H1 (cell line): ENCODE measurements around the gene SAFB. TPM values are rescaled to one million over a fixed set of nuclear protein-coding genes. Genes with fewer than 3 reads are reported as not detected.

Experiments
- CTCF ChIA-PET: fragments of 300-600 bp; sonication (Branson Sonifier 250); formaldehyde crosslinking; loops from one replicate; lab custom pipeline; 2021; ENCODE audit not compliant: partially characterized antibody; lab: Charles Lee
- POLR2A ChIA-PET: fragments of 300-600 bp; sonication (Branson Sonifier 250); formaldehyde crosslinking; loops from one replicate; lab custom pipeline; 2021; ENCODE audit warnings: inconsistent platforms; ENCODE audit not compliant: partially characterized antibody; lab: Charles Lee
- DNase-seq, 2 experiments: peaks; one replicate each; pipeline versions ENCODE4 v3.0.0 to v3.0.0-alpha.2; 2010 to 2022; ENCODE audit warnings: low spot score in 2 of 2, low read depth in 1 of 2, mixed read lengths in 1 of 2
- FAIRE-seq: peaks from 2 replicates; lab custom pipeline; 2011; peaks lifted over from hg19 to GRCh38; lab: Jason Lieb, UNC
- H2AFZ ChIP-seq: 2 replicates; pipeline ENCODE4 v1.8.1; 2012; ENCODE audit warnings: low read length, inconsistent platforms
- H2AK5ac ChIP-seq: 2 replicates; pipeline ENCODE4 v1.6.1; 2013; ENCODE audit warnings: low read depth, low read length
- H2BK120ac ChIP-seq: replicated peaks from 2 replicates; pipeline ENCODE3; 2013; ENCODE audit warnings: low read depth, low read length, inconsistent platforms
- H2BK12ac ChIP-seq: 2 replicates; pipeline ENCODE4 v1.6.1; 2013; ENCODE audit warnings: low read depth, low read length
- H2BK15ac ChIP-seq: 2 replicates; pipeline ENCODE4 v1.6.1; 2013; ENCODE audit warnings: low read length
- H2BK20ac ChIP-seq: 2 replicates; pipeline ENCODE4 v1.6.1; 2013; ENCODE audit warnings: low read length
- H2BK5ac ChIP-seq: 2 replicates; pipeline ENCODE4 v1.6.1; 2013; ENCODE audit warnings: low read depth, low read length
- H3K14ac ChIP-seq: 2 replicates; pipeline ENCODE4 v1.6.1; 2013; ENCODE audit warnings: inconsistent platforms; ENCODE audit not compliant: insufficient read length
- H3K18ac ChIP-seq: 2 replicates; pipeline ENCODE4 v1.6.1; 2013; ENCODE audit warnings: low read length; ENCODE audit errors: extremely low read depth
- H3K23ac ChIP-seq: 2 replicates; pipeline ENCODE4 v1.6.1; 2013; ENCODE audit warnings: inconsistent platforms; ENCODE audit not compliant: insufficient read length
- H3K23me2 ChIP-seq: 2 replicates; pipeline ENCODE4 v1.6.1; 2013; ENCODE audit warnings: low read depth, low read length
- H3K27ac ChIP-seq: 2 replicates; pipeline ENCODE4 v1.6.1; 2011; ENCODE audit warnings: low read depth, low read length, inconsistent platforms
- H3K27me3 ChIP-seq, 4 experiments: replicated peaks in 1 of 4; 1 replicate in 1 of 4; 2 replicates in 3 of 4; pipeline versions ENCODE4 v1.6.1 to v1.8.1; 2011 to 2013; ENCODE audit warnings: low read length in 3 of 4, mild to moderate bottlenecking in 3 of 4, inconsistent platforms in 2 of 4, mixed read lengths in 2 of 4, moderate library complexity in 1 of 4; ENCODE audit not compliant: control insufficient read depth in 3 of 4, insufficient read depth in 3 of 4; ENCODE audit errors: extremely low read depth in 1 of 4
- H3K36me3 ChIP-seq, 4 experiments: 2 replicates each; pipeline versions ENCODE4 v1.6.1 to v1.8.1; 2011 to 2013; ENCODE audit warnings: mild to moderate bottlenecking in 4 of 4, low read length in 3 of 4, moderate library complexity in 2 of 4, control low read depth in 1 of 4, inconsistent platforms in 1 of 4; ENCODE audit not compliant: insufficient read depth in 4 of 4, control insufficient read depth in 2 of 4
- H3K4ac ChIP-seq: replicated peaks from 2 replicates; pipeline ENCODE3; 2013; ENCODE audit warnings: low read length, low read depth, mixed read lengths, inconsistent platforms; ENCODE audit not compliant: insufficient read length
- H3K4me1 ChIP-seq, 4 experiments: replicated peaks in 1 of 4; 1 replicate in 1 of 4; 2 replicates in 3 of 4; pipeline versions ENCODE4 v1.6.1 to v1.8.1; 2011 to 2013; ENCODE audit warnings: low read length in 3 of 4, inconsistent platforms in 2 of 4, mixed read lengths in 1 of 4; ENCODE audit not compliant: insufficient read depth in 4 of 4, control insufficient read depth in 3 of 4
- H3K4me2 ChIP-seq, 2 experiments: 2 replicates each; pipeline versions ENCODE4 v1.6.1 to v1.8.1; 2011 to 2013; ENCODE audit warnings: low read depth in 2 of 2, low read length in 2 of 2, control low read depth in 1 of 2, inconsistent platforms in 1 of 2, mild to moderate bottlenecking in 1 of 2; ENCODE audit not compliant: insufficient read depth in 1 of 2
- H3K4me3 ChIP-seq, 4 experiments: fragments of 200-600, 300-600 bp in 1 of 4; sonication (generic), shearing (Covaris generic), sonication (Bioruptor Twin) in 1 of 4; 2 replicates each; pipeline versions ENCODE4 v1.5.1 to v1.8.1; 2011 to 2016; ENCODE audit warnings: low read length in 4 of 4, low read depth in 3 of 4, control low read depth in 2 of 4, inconsistent platforms in 2 of 4, mild to moderate bottlenecking in 2 of 4, mixed read lengths in 1 of 4, moderate library complexity in 1 of 4; ENCODE audit not compliant: insufficient read depth in 2 of 4; ENCODE audit errors: extremely low read depth in 1 of 4
- H3K56ac ChIP-seq: replicated peaks from 2 replicates; pipeline ENCODE3; 2013; ENCODE audit warnings: low read depth, mild to moderate bottlenecking, mixed read lengths, low read length, inconsistent platforms; ENCODE audit not compliant: insufficient read length
- H3K79me1 ChIP-seq: 2 replicates; pipeline ENCODE4 v1.6.1; 2013; ENCODE audit warnings: low read depth, low read length, control low read depth
- H3K79me2 ChIP-seq, 2 experiments: 2 replicates each; pipeline versions ENCODE4 v1.6.1 to v1.8.1; 2012 to 2013; ENCODE audit warnings: low read length in 2 of 2, mild to moderate bottlenecking in 2 of 2, inconsistent platforms in 1 of 2; ENCODE audit not compliant: insufficient read depth in 2 of 2, control insufficient read depth in 1 of 2
- H3K9ac ChIP-seq, 4 experiments: replicated peaks in 1 of 4; 1 replicate in 1 of 4; 2 replicates in 3 of 4; pipeline versions ENCODE4 v1.6.1 to v1.8.1; 2011 to 2013; ENCODE audit warnings: low read depth in 3 of 4, low read length in 3 of 4, control low read depth in 2 of 4, mild to moderate bottlenecking in 2 of 4, moderate library complexity in 2 of 4, inconsistent platforms in 1 of 4; ENCODE audit errors: extremely low read depth in 1 of 4
- H3K9me3 ChIP-seq, 2 experiments: 2 replicates each; pipeline versions ENCODE4 v1.6.1 to v1.8.1; 2012 to 2013; ENCODE audit warnings: mild to moderate bottlenecking in 2 of 2, moderate library complexity in 2 of 2, control low read depth in 1 of 2, inconsistent platforms in 1 of 2, low read depth in 1 of 2, low read length in 1 of 2, mixed read lengths in 1 of 2; ENCODE audit not compliant: insufficient read depth in 2 of 2
- H4K20me1 ChIP-seq, 2 experiments: replicated peaks in 1 of 2; 2 replicates each; pipeline versions ENCODE3 to v1.8.1; 2011 to 2013; ENCODE audit warnings: inconsistent platforms in 2 of 2, low read length in 2 of 2, mild to moderate bottlenecking in 1 of 2; ENCODE audit not compliant: insufficient read depth in 2 of 2, control insufficient read depth in 1 of 2
- H4K5ac ChIP-seq: 2 replicates; pipeline ENCODE4 v1.6.1; 2013; ENCODE audit warnings: low read length, low read depth, mixed read lengths, inconsistent platforms; ENCODE audit not compliant: insufficient read length
- H4K8ac ChIP-seq: 2 replicates; pipeline ENCODE4 v1.8.0; 2013; ENCODE audit warnings: mild to moderate bottlenecking, moderate library complexity, low read length, inconsistent platforms; ENCODE audit not compliant: insufficient read depth; ENCODE audit errors: extremely low read depth
- H4K91ac ChIP-seq: replicated peaks from 2 replicates; pipeline ENCODE3; 2013; ENCODE audit warnings: low read length, mixed read lengths, inconsistent platforms; ENCODE audit not compliant: insufficient read length
- CBX5 ChIP-seq: fragments of 300-800, 300-1000 bp; sonication (generic); IDR thresholded peaks from 2 replicates; pipeline ENCODE4 v1.7.1; 2016; ENCODE audit warnings: antibody characterized with exemption, low read length, low read depth
- CHD2 ChIP-seq: IDR thresholded peaks from 2 replicates; pipeline ENCODE4 v1.6.1; 2012; ENCODE audit warnings: low read length, improper control_type of control experiment
- EZH2 ChIP-seq: fragments of 200-600 bp; sonication (generic); IDR thresholded peaks from 2 replicates; pipeline ENCODE4 v1.7.1; 2012; ENCODE audit warnings: low read depth, mild to moderate bottlenecking, moderate library complexity, low read length, inconsistent platforms; ENCODE audit not compliant: severe bottlenecking
- HDAC2 ChIP-seq, 2 experiments: fragments of 300-600 bp in 1 of 2; sonication (generic) in 1 of 2; IDR thresholded peaks; 2 replicates each; pipeline ENCODE4 v1.6.1; 2011 to 2012; ENCODE audit warnings: low read depth in 2 of 2, low read length in 2 of 2, mild to moderate bottlenecking in 2 of 2, moderate library complexity in 2 of 2, borderline replicate concordance in 1 of 2, inconsistent platforms in 1 of 2
- KDM5A ChIP-seq: fragments of 200-600 bp; IDR thresholded peaks from 2 replicates; pipeline ENCODE4 v1.7.1; 2012; ENCODE audit warnings: mild to moderate bottlenecking, low read length, inconsistent platforms, mixed read lengths
- RAD21 ChIP-seq, 2 experiments: IDR thresholded peaks in 1 of 2; conservative IDR thresholded peaks in 1 of 2; 2 replicates each; pipeline ENCODE4 v1.6.1; 2011; ENCODE audit warnings: low read depth in 2 of 2, low read length in 2 of 2, improper control_type of control experiment in 1 of 2, inconsistent platforms in 1 of 2, mild to moderate bottlenecking in 1 of 2, moderate library complexity in 1 of 2
- RFX5 ChIP-seq: IDR thresholded peaks from 2 replicates; pipeline ENCODE4 v1.6.1; 2011; ENCODE audit warnings: low read depth, low read length, improper control_type of control experiment, borderline replicate concordance
- RXRA ChIP-seq: IDR thresholded peaks from 2 replicates; pipeline ENCODE4 v1.6.1; 2011; ENCODE audit warnings: low read depth, mild to moderate bottlenecking, low read length, moderate library complexity; ENCODE audit not compliant: insufficient read depth
- SAP30 ChIP-seq: fragments of 300-600 bp; sonication (generic); IDR thresholded peaks from 2 replicates; pipeline ENCODE4 v1.7.1; 2012; ENCODE audit warnings: low read length, moderate library complexity, mild to moderate bottlenecking, inconsistent platforms; ENCODE audit not compliant: insufficient read depth, insufficient replicate concordance
- SUZ12 ChIP-seq: fragments of 200-600 bp; sonication (generic); IDR thresholded peaks from 2 replicates; pipeline ENCODE4 v1.6.1; 2012; ENCODE audit warnings: mild to moderate bottlenecking, inconsistent platforms, low read length, moderate library complexity, mixed read lengths
- TBP ChIP-seq: IDR thresholded peaks from 2 replicates; pipeline ENCODE4 v1.6.1; 2011; ENCODE audit warnings: low read depth, low read length, improper control_type of control experiment
- TCF12 ChIP-seq: IDR thresholded peaks from 2 replicates; pipeline ENCODE4 v1.6.1; 2011; ENCODE audit warnings: low read depth, mild to moderate bottlenecking, low read length
- WGBS, 2 experiments: shearing (Covaris generic) in 1 of 2; methylation state at CpG; one replicate each; pipeline versions ENCODE4 v1.1.6 to v1.1.7; 2013 to 2015; ENCODE audit warnings: low lambda C conversion rate in 2 of 2, mixed read lengths in 2 of 2, inconsistent platforms in 1 of 2, low coverage in 1 of 2, missing lambda C conversion rate in 1 of 2; ENCODE audit not compliant: insufficient replicate concordance in 2 of 2, insufficient coverage in 1 of 2, insufficient read length in 1 of 2; ENCODE audit errors: extremely low coverage in 1 of 2, missing lambda C conversion rate in 1 of 2; 5-methylcytosine and 5-hydroxymethylcytosine counted together
- polyA plus RNA-seq, 7 experiments: library from polyadenylated mRNA; depleted of rRNA in 3 of 7; stranded (reverse) in 5 of 7; unstranded in 2 of 7; fragments of >200 nt in 5 of 7; fragments of 200-250 nt in 2 of 7; gene quantifications; 1 replicate in 5 of 7; 2 replicates in 1 of 7; 4 replicates in 1 of 7; pipeline versions ENCODE4 v1.2.1 to v1.2.3, GENCODE V29; 2011 to 2013; ENCODE audit warnings: missing spikeins in 2 of 7, mixed read lengths in 2 of 7
- total RNA-seq: library from RNA; stranded (reverse); fragmentation: NEBNext Ultra II Directional; extraction: Animal tissue kit (Norgen Biotek cat#: 25700); gene quantifications from 2 replicates; pipeline ENCODE4 v1.2.1, GENCODE V29; 2021

SAFB gene
- total and polyA plus RNA-seq, 2 of the 8 experiments (the other 6 are each of a cell fraction or from before 2014, with no cell fraction given): 27.0 to 110 TPM

DNA sequence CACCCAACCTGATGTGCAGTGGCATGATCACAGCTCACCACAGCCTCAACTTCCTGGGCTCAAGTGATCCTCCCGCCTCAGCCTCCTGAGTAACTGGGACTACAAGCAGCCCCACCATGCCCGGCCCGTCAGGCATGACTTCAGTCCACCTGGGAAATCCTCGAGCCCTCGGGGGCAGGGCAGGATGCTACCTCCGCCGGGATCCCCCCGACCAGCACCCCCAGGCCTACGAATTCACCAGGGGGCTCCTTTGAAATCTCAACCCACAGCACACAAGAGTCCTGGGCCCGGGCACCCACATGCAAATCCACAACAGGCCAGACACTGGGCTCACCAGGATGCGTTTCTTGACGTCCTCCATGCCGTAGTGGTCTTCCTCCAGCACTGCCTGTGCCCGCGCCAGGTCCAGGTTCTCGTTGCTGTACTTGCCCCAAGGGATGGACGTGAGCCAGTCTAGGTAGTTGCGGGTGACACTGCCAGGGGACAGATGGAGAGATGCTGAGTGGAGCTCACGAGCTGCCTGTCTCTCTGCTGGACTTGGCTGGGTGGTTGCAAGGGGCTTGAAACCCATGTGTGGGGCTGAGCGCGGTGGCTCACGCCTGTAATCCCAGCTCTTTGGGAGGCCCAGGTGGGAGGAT lies 77.7 kb downstream of the SAFB start:
- Histone ChIP-seq H3K79me2 (no peaks in the 10 kb centered on the region), H3K23ac (no peak overlapping the region), H3K36me3 (peaks cover 37 to 77% (median 63%) of the 10 kb centered on the region in 4 experiments), H4K5ac (no peak overlapping the region), H2AK5ac (no peak overlapping the region), H3K56ac (no peak overlapping the region), H2BK20ac (no peak overlapping the region), H3K4me3 (no peak overlapping the region), H3K9ac (no peak overlapping the region), H2AFZ (no peak overlapping the region), H3K9me3 (peaks cover 0 to 9% of the 10 kb centered on the region in 2 experiments; a peak in 1 of 4 replicates), H3K4me1 (no peaks in the 10 kb centered on the region), H3K79me1 (no peaks in the 10 kb centered on the region; the same call in 1 of the 2 replicates), H4K20me1 (peaks cover 11 to 13% of the 10 kb centered on the region in 2 experiments), H2BK12ac (no peak overlapping the region), H2BK120ac (no peak overlapping the region), H3K4me2 (no peak overlapping the region), H3K14ac (no peak overlapping the region), H3K23me2 (no peaks in the 10 kb centered on the region; the same call in 1 of the 2 replicates), H4K91ac (no peak overlapping the region), H4K8ac (no peak overlapping the region), H2BK15ac (no peak overlapping the region), H3K27me3 (no peaks in the 10 kb centered on the region), H2BK5ac (no peak overlapping the region), H3K4ac (no peak overlapping the region), H3K27ac (no peak overlapping the region), H3K18ac (no peak overlapping the region)
- CTCF ChIA-PET: interaction anchor here (0.6 to 1.8 kb wide), 2 partner anchors 13 to 15 kb away, joined by 3 to 4 read pairs; no protein-coding TSS in a partner anchor
- FAIRE-seq: no peak
- POLR2A ChIA-PET: interaction anchor here (4.5 to 15.6 kb wide), 2 partner anchors 10 to 12 kb away, joined by 60 to 620 read pairs; partner anchors contain the start of genes CATSPERD, LONP1 and RPL36
- WGBS, 2 experiments: 94% methylated on average over 16 of the region's 22 CpGs; no CpG with 5 or more reads in 1 of the 2 experiments
- no peak for DNase-seq
- no peak for TF ChIP-seq CHD2
- no peak for TF ChIP-seq HDAC2 (IDR thresholded peaks at IDR 0.05; ENCODE audit: borderline replicate concordance in 1 of 2, low read depth in 2 of 2, low read length in 2 of 2)
- TF ChIP-seq SUZ12: no peak
- TF ChIP-seq CBX5: no peak
- TF ChIP-seq EZH2: no peak
- no peak for TF ChIP-seq KDM5A
- TF ChIP-seq TCF12: no peak
- TF ChIP-seq RXRA: no peak
- no peak for TF ChIP-seq RFX5
- no peak for TF ChIP-seq RAD21 (IDR thresholded peaks at IDR 0.05 in 1 of 2, conservative IDR thresholded peaks at IDR 0.05 in 1 of 2; ENCODE audit: low read depth in 2 of 2, low read length in 2 of 2)
- TF ChIP-seq TBP: no peak
- no peak for TF ChIP-seq SAP30
